Eye (tissue), 1 donor: ENCODE measurements around the gene DACT2.
"Not testable (repeated sequence)": the region's sequence is repeated elsewhere in the genome, so short reads cannot be mapped to it uniquely, and the experiment has no call there.

Source experiments
- DNase-seq: peaks from one replicate; pipeline ENCODE4 v3.0.0-alpha.2; 2015

The DACT2 gene

GRCh38 chr6:168301648-168302398 is 17.8 kb downstream of the DACT2 start:
- peak; percentile 80 for DNase-seq

- DNase-seq, result no peak
These were observed 18.5 kb downstream of the DACT2 start for GRCh38 chr6:168300975-168301647.

GRCh38 chr6:168299541-168300511 is 19.8 kb downstream of the DACT2 start:
- DNase-seq, result no peak

GRCh38 chr6:168297643-168298042 is 21.9 kb downstream of the DACT2 start:
- DNase-seq, result no peak

GRCh38 chr6:168294901-168295300 is 24.7 kb downstream of the DACT2 start:
- no peak for DNase-seq

- no peak for DNase-seq
These were observed 25.7 kb downstream of the DACT2 start for GRCh38 chr6:168293636-168294530.

GRCh38 chr6:168292826-168293225 is 26.8 kb downstream of the DACT2 start:
- DNase-seq, result no peak

- no peak for DNase-seq
These were observed 28.1 kb downstream of the DACT2 start for GRCh38 chr6:168291450-168291849.

GRCh38 chr6:168290095-168290494 is 29.5 kb downstream of the DACT2 start:
- DNase-seq, result no peak

GRCh38 chr6:168289571-168289962 is 30.0 kb downstream of the DACT2 start:
- no peak for DNase-seq

GRCh38 chr6:168288781-168289570 is 30.6 kb downstream of the DACT2 start:
- DNase-seq, result no peak

- not testable (repeated sequence) for DNase-seq
These were observed 32.1 kb downstream of the DACT2 start for GRCh38 chr6:168287460-168287859.

GRCh38 chr6:168286771-168287446 is 32.7 kb downstream of the DACT2 start:
- not testable (repeated sequence) for DNase-seq

GRCh38 chr6:168286116-168286515 is 33.5 kb downstream of the DACT2 start:
- no peak for DNase-seq

- no peak for DNase-seq
These were observed 34.1 kb downstream of the DACT2 start for GRCh38 chr6:168285456-168285855.

GRCh38 chr6:168284187-168284586 is 35.4 kb downstream of the DACT2 start:
- no peak for DNase-seq

- DNase-seq, result no peak
These were observed 35.9 kb downstream of the DACT2 start for GRCh38 chr6:168283686-168284025.

- DNase-seq, result no peak
These were observed 36.4 kb downstream of the DACT2 start for GRCh38 chr6:168282985-168283685.

- no peak for DNase-seq
These were observed 37.8 kb downstream of the DACT2 start for GRCh38 chr6:168281826-168282225.

- DNase-seq, result not testable (repeated sequence)
These were observed 38.3 kb downstream of the DACT2 start for GRCh38 chr6:168281314-168281713.
